ENCODE results near the gene MACROD1.

MACROD1 gene

DNA sequence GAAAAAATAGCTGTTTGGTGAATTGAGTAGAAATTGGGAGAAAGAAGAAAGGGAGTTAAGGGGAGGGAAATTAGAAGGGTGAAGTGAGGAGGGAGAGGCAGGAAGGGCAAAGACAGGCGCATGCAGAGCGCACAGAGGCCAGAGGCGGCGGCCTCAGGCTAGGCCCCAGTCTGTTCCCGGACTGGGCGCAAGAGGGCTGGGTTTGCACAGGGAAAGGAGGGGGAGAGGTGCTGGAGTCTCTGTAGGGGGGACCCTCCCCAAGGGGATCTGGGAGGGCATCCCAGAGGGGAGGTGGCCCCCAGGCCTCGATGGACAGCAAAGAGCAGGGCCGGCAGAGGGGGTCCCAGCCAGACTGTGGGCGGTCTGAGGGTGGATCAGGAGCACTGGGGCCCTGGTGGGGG is 131.5 kb downstream of the MACROD1 start:
- Histone ChIP-seq H4K12ac (ENCODE audit: low read depth, low read length) (no peak overlapping the region), H3K36me3 (ENCODE audit: control insufficient read depth in 1 of 2, insufficient read depth in 2 of 2, low read length in 2 of 2) (no peaks in the 10 kb centered on the region), H2BK5ac (ENCODE audit: low read depth, low read length, poor library complexity) (no peak overlapping the region), H3K79me2 (ENCODE audit: control insufficient read depth, insufficient read depth, low read length, poor library complexity) (no peaks in the 10 kb centered on the region), H3K18ac (ENCODE audit: low read length) (no peak overlapping the region), H2BK12ac (ENCODE audit: low read length) (no peak overlapping the region), H3K27ac (ENCODE audit: low read depth, low read length) (no peak overlapping the region), H3K9me3 (ENCODE audit: insufficient read depth, low read depth, low read length) (no peaks in the 10 kb centered on the region), H3K14ac (ENCODE audit: low read length) (no peak overlapping the region), H2BK120ac (ENCODE audit: insufficient read depth, low read length, poor library complexity) (no peak overlapping the region), H3K4me1 (ENCODE audit: control insufficient read depth in 1 of 2, insufficient read depth in 2 of 2, low read length in 2 of 2) (no peaks in the 10 kb centered on the region), H3K23ac (ENCODE audit: low read length) (no peak overlapping the region), H3K4me3 (ENCODE audit: low read depth, low read length) (no peak overlapping the region), H3K4ac (ENCODE audit: low read depth, low read length) (no peak overlapping the region), H2AK5ac (ENCODE audit: low read length) (no peak overlapping the region), H2AFZ (ENCODE audit: insufficient read depth, low read length, poor library complexity) (no peak overlapping the region), H4K8ac (ENCODE audit: low read depth, low read length) (no peak overlapping the region), H4K91ac (ENCODE audit: low read depth, low read length) (no peak overlapping the region), H3K4me2 (ENCODE audit: low read length) (no peak overlapping the region), H3K9ac (ENCODE audit: low read length) (no peak overlapping the region), H3K27me3 (ENCODE audit: insufficient read depth, low read length) (peaks cover 47% of the 10 kb centered on the region), H3K79me1 (ENCODE audit: low read length) (no peaks in the 10 kb centered on the region)
- DNase-seq = no peak
- no CpG with 5 or more reads among the region's 9 CpGs for WGBS (ENCODE audit: extremely low coverage, insufficient coverage, insufficient read length)

DNA sequence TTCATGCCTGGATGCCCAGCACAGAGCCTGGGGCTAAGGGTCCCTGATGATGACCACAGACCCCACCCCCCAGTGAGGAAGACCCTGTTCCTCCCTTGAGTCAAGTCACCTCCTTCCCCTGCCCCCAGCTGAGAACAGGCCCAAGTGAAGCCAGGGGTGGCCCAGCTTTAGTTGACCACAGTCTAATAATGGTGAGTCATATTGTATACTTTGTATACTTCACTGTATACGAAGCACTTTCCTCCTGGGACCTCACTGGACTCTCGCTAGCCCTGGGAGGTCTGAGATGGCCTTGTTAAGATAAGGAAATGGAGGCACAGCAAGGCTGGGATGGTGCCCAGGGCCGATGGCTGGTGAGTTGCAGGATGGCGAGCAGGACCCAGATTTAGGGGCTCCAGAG is 133.9 kb downstream of the MACROD1 start:
- H3K23ac ChIP-seq (ENCODE audit: low read length) = no peak overlapping the region
- no CpG with 5 or more reads among the region's 4 CpGs for WGBS (ENCODE audit: extremely low coverage, insufficient coverage, insufficient read length)
- H3K14ac ChIP-seq (ENCODE audit: low read length) = no peak overlapping the region

DNA sequence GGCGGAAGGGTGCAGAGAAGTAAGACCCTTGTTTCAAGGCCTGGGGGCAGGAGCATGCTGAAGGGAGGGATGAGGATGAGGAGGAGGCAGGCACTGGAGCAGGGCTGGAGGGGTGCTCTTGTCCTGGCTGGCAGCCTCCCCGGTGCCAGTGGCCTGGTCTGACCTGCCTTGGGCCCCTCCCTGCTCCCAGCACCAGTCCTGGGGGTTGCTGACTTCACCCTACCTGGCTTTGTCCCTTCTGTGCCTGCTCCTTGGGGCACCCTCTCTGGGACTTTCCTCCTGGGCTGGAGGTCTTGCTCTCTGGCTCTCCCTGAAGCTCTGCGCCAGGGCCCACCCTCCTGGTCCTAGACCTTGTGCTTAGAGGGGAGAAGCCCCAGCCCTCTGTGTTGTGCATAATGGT is 134.9 kb downstream of the MACROD1 start:
- H3K79me1 ChIP-seq (ENCODE audit: low read length) = no peaks in the 10 kb centered on the region
- H3K18ac ChIP-seq (ENCODE audit: low read length) = no peak overlapping the region
- no peak overlapping the region for H3K4me3 ChIP-seq (ENCODE audit: low read depth, low read length)
- no peak for DNase-seq
- H3K4ac ChIP-seq (ENCODE audit: low read depth, low read length) = no peak overlapping the region
- no peak overlapping the region for H3K9ac ChIP-seq (ENCODE audit: low read length)
- no peaks in the 10 kb centered on the region for H3K79me2 ChIP-seq (ENCODE audit: control insufficient read depth, insufficient read depth, low read length, poor library complexity)
- WGBS (ENCODE audit: extremely low coverage, insufficient coverage, insufficient read length) = no CpG with 5 or more reads among the region's 3 CpGs
- no peaks in the 10 kb centered on the region for H3K36me3 ChIP-seq (ENCODE audit: control insufficient read depth in 1 of 2, insufficient read depth in 2 of 2, low read length in 2 of 2)
- H3K4me1 ChIP-seq (ENCODE audit: control insufficient read depth in 1 of 2, insufficient read depth in 2 of 2, low read length in 2 of 2) = peaks cover 0 to 2% of the 10 kb centered on the region in 2 experiments
- H3K27ac ChIP-seq (ENCODE audit: low read depth, low read length) = no peak overlapping the region
- H2AFZ ChIP-seq (ENCODE audit: insufficient read depth, low read length, poor library complexity) = no peak overlapping the region
- no peak overlapping the region for H3K4me2 ChIP-seq (ENCODE audit: low read length)
- H4K91ac ChIP-seq (ENCODE audit: low read depth, low read length) = no peak overlapping the region
- H3K9me3 ChIP-seq (ENCODE audit: insufficient read depth, low read depth, low read length) = no peaks in the 10 kb centered on the region
- H3K27me3 ChIP-seq (ENCODE audit: insufficient read depth, low read length) = peaks cover 23% of the 10 kb centered on the region
- H2AK5ac ChIP-seq (ENCODE audit: low read length) = no peak overlapping the region
- H2BK120ac ChIP-seq (ENCODE audit: insufficient read depth, low read length, poor library complexity) = no peak overlapping the region
- no peak overlapping the region for H3K23ac ChIP-seq (ENCODE audit: low read length)
- no peak overlapping the region for H2BK12ac ChIP-seq (ENCODE audit: low read length)
- H2BK5ac ChIP-seq (ENCODE audit: low read depth, low read length, poor library complexity) = no peak overlapping the region
- no peak overlapping the region for H4K12ac ChIP-seq (ENCODE audit: low read depth, low read length)
- H3K14ac ChIP-seq (ENCODE audit: low read length) = no peak overlapping the region
- H4K8ac ChIP-seq (ENCODE audit: low read depth, low read length) = no peak overlapping the region

More for the DNA sequence above, 133.9 kb downstream of the MACROD1 start:
- Histone ChIP-seq H4K8ac (ENCODE audit: low read depth, low read length) (no peak overlapping the region), H2AK5ac (ENCODE audit: low read length) (no peak overlapping the region), H3K27ac (ENCODE audit: low read depth, low read length) (no peak overlapping the region), H3K36me3 (ENCODE audit: control insufficient read depth in 1 of 2, insufficient read depth in 2 of 2, low read length in 2 of 2) (no peaks in the 10 kb centered on the region), H3K9ac (ENCODE audit: low read length) (no peak overlapping the region), H2BK5ac (ENCODE audit: low read depth, low read length, poor library complexity) (no peak overlapping the region), H3K9me3 (ENCODE audit: insufficient read depth, low read depth, low read length) (no peaks in the 10 kb centered on the region), H3K4me2 (ENCODE audit: low read length) (no peak overlapping the region), H2BK12ac (ENCODE audit: low read length) (no peak overlapping the region), H4K91ac (ENCODE audit: low read depth, low read length) (no peak overlapping the region), H3K4me3 (ENCODE audit: low read depth, low read length) (no peak overlapping the region), H3K4ac (ENCODE audit: low read depth, low read length) (no peak overlapping the region), H3K79me2 (ENCODE audit: control insufficient read depth, insufficient read depth, low read length, poor library complexity) (no peaks in the 10 kb centered on the region), H2AFZ (ENCODE audit: insufficient read depth, low read length, poor library complexity) (no peak overlapping the region), H2BK120ac (ENCODE audit: insufficient read depth, low read length, poor library complexity) (no peak overlapping the region), H4K12ac (ENCODE audit: low read depth, low read length) (no peak overlapping the region), H3K27me3 (ENCODE audit: insufficient read depth, low read length) (peaks cover 33% of the 10 kb centered on the region), H3K4me1 (ENCODE audit: control insufficient read depth in 1 of 2, insufficient read depth in 2 of 2, low read length in 2 of 2) (peaks cover 0 to 2% of the 10 kb centered on the region in 2 experiments), H3K18ac (ENCODE audit: low read length) (no peak overlapping the region), H3K79me1 (ENCODE audit: low read length) (no peaks in the 10 kb centered on the region)
- DNase-seq = no peak

DNA sequence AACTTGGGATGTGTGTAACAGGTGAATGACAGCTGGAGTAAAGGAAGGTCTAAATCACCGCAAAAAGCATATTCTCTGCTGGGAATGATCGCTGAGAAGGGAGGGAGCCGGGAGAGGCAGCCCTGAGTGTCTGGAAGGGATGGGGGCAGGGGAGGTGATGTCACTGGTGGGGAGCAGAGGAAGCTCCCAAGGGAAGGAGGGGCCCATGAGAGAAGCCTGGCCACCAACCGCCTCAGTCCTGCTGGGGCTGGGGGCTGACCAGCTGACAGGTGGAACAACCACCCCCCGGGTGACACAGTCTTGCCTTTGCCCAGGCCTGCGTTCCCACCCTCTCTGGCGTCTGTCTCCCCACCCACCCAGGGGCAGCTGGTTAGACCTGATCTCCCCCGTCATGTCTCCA is 136.1 kb downstream of the MACROD1 start:
- H2BK5ac ChIP-seq (ENCODE audit: low read depth, low read length, poor library complexity) = no peak overlapping the region
- no peak overlapping the region for H3K18ac ChIP-seq (ENCODE audit: low read length)
- no peak overlapping the region for H2AFZ ChIP-seq (ENCODE audit: insufficient read depth, low read length, poor library complexity)
- no peak overlapping the region for H3K4ac ChIP-seq (ENCODE audit: low read depth, low read length)
- no peaks in the 10 kb centered on the region for H3K36me3 ChIP-seq (ENCODE audit: control insufficient read depth in 1 of 2, insufficient read depth in 2 of 2, low read length in 2 of 2)
- no peak overlapping the region for H3K4me3 ChIP-seq (ENCODE audit: low read depth, low read length)
- no peak overlapping the region for H4K8ac ChIP-seq (ENCODE audit: low read depth, low read length)
- no peaks in the 10 kb centered on the region for H3K79me1 ChIP-seq (ENCODE audit: low read length)
- no peak overlapping the region for H2BK120ac ChIP-seq (ENCODE audit: insufficient read depth, low read length, poor library complexity)
- peaks cover 13% of the 10 kb centered on the region for H3K27me3 ChIP-seq (ENCODE audit: insufficient read depth, low read length)
- H3K79me2 ChIP-seq (ENCODE audit: control insufficient read depth, insufficient read depth, low read length, poor library complexity) = no peaks in the 10 kb centered on the region
- no peak overlapping the region for H4K91ac ChIP-seq (ENCODE audit: low read depth, low read length)
- H2BK12ac ChIP-seq (ENCODE audit: low read length) = no peak overlapping the region
- no peak for DNase-seq
- H3K4me1 ChIP-seq (ENCODE audit: control insufficient read depth in 1 of 2, insufficient read depth in 2 of 2, low read length in 2 of 2) = peaks cover 0 to 2% of the 10 kb centered on the region in 2 experiments
- H3K9me3 ChIP-seq (ENCODE audit: insufficient read depth, low read depth, low read length) = no peaks in the 10 kb centered on the region
- no peak overlapping the region for H2AK5ac ChIP-seq (ENCODE audit: low read length)
- H3K23ac ChIP-seq (ENCODE audit: low read length) = no peak overlapping the region
- H4K12ac ChIP-seq (ENCODE audit: low read depth, low read length) = no peak overlapping the region
- H3K14ac ChIP-seq (ENCODE audit: low read length) = no peak overlapping the region
- no peak overlapping the region for H3K4me2 ChIP-seq (ENCODE audit: low read length)
- WGBS (ENCODE audit: extremely low coverage, insufficient coverage, insufficient read length) = no CpG with 5 or more reads among the region's 8 CpGs
- H3K27ac ChIP-seq (ENCODE audit: low read depth, low read length) = no peak overlapping the region
- H3K9ac ChIP-seq (ENCODE audit: low read length) = no peak overlapping the region

All from trophoblast cell (in vitro differentiated cells and primary cell).